Gastroesophageal sphincter (tissue), 3 donors: Measurements from ENCODE around the gene TSKU.

Experiments
- EP300 ChIP-seq: sonication (generic); formaldehyde crosslinking; IDR thresholded peaks from one replicate; pipeline ENCODE4 v1.6.1; 2017; ENCODE audit warnings: antibody characterized with exemption, mild to moderate bottlenecking
- POLR2A ChIP-seq, 2 donors: fragments of 450-650 bp; IDR thresholded peaks; one replicate each; pipeline ENCODE4 v1.6.1; 2017; ENCODE audit warnings: antibody characterized with exemption in 2 of 2, mild to moderate bottlenecking in 2 of 2, moderate library complexity in 1 of 2
- TF ChIP-seq, protein P1 (sequence below), 4 experiments: fragments of 200-600 bp in 2 of 4; fragments of 450-650 bp in 2 of 4; sonication (generic) in 1 of 4; IDR thresholded peaks; one replicate each; pipeline ENCODE4 v1.5.1; 2017 to 2019; ENCODE audit warnings: antibody characterized with exemption in 4 of 4, mild to moderate bottlenecking in 2 of 4, moderate library complexity in 2 of 4

DNA sequence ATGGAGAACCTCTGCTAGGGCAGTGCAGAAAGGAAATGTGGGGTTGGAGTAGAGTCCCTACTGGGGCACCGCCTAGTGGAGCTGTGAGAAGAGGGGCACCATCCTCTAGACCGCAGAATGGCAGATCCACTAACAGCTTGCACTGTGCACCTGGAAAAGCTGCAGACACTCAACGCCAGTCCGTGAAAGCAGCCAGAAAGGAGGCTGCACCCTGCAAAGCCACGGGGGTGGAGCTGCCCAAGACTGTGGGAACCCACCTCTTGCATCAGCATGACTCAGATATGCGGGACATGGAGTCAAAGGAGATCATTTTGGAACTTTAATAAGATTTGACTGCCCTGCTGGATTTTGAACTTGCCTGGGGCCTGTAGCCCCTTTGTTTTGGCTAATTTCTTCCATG is 8.7 kb downstream of the TSKU start:
- TF ChIP-seq, protein P1, sequence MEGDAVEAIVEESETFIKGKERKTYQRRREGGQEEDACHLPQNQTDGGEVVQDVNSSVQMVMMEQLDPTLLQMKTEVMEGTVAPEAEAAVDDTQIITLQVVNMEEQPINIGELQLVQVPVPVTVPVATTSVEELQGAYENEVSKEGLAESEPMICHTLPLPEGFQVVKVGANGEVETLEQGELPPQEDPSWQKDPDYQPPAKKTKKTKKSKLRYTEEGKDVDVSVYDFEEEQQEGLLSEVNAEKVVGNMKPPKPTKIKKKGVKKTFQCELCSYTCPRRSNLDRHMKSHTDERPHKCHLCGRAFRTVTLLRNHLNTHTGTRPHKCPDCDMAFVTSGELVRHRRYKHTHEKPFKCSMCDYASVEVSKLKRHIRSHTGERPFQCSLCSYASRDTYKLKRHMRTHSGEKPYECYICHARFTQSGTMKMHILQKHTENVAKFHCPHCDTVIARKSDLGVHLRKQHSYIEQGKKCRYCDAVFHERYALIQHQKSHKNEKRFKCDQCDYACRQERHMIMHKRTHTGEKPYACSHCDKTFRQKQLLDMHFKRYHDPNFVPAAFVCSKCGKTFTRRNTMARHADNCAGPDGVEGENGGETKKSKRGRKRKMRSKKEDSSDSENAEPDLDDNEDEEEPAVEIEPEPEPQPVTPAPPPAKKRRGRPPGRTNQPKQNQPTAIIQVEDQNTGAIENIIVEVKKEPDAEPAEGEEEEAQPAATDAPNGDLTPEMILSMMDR (IDR thresholded peaks at IDR 0.05), result no peak
- TF ChIP-seq POLR2A (IDR thresholded peaks at IDR 0.05), result no peak
- TF ChIP-seq EP300, result no peak
